Ascending aorta (tissue), 2 donors: ENCODE measurements around the gene SP7. TPM values are rescaled to one million over a fixed set of nuclear protein-coding genes. Genes with fewer than 3 reads are reported as not detected.

Experiments used
- DNase-seq, 2 donors: peaks; one replicate each; pipeline ENCODE4 v3.0.0-alpha.2; 2019; ENCODE audit warnings: low spot score in 2 of 2
- H3K27ac ChIP-seq, 2 donors: fragments of 200-600 bp; sonication (generic); one replicate each; pipeline ENCODE4 v1.5.1; 2016 to 2017; ENCODE audit warnings: mild to moderate bottlenecking in 1 of 2
- H3K27me3 ChIP-seq: fragments of 200-600 bp; sonication (generic); one replicate; pipeline ENCODE4 v1.5.1; 2017
- H3K36me3 ChIP-seq, 2 donors: fragments of 200-600 bp; sonication (generic); one replicate each; pipeline ENCODE4 v1.5.1; 2016
- H3K4me1 ChIP-seq, 2 donors: fragments of 200-600 bp; sonication (generic); one replicate each; pipeline ENCODE4 v1.5.1; 2016 to 2017; ENCODE audit warnings: mild to moderate bottlenecking in 1 of 2
- H3K4me3 ChIP-seq, 2 donors: fragments of 200-600 bp; sonication (generic); one replicate each; pipeline ENCODE4 v1.5.1; 2016 to 2017; ENCODE audit warnings: mild to moderate bottlenecking in 1 of 2
- H3K9me3 ChIP-seq, 2 donors: fragments of 200-600 bp; sonication (generic); one replicate each; pipeline ENCODE4 v1.5.1; 2016
- CTCF ChIP-seq, 3 experiments: fragments of 200-600 bp in 2 of 3; fragments of 450-650 bp in 1 of 3; sonication (generic) in 2 of 3; IDR thresholded peaks; one replicate each; pipeline ENCODE4 v1.5.1; 2016 to 2019; ENCODE audit warnings: antibody characterized with exemption in 3 of 3, mild to moderate bottlenecking in 1 of 3, moderate library complexity in 1 of 3
- intact Hi-C: fragments of 100-400 bp; cut with DNase I; formaldehyde crosslinking; loops from one replicate; pipeline ENCODE4 v1.15.1; 2023
- total RNA-seq: library from RNA; depleted of rRNA; stranded (reverse); fragments of >200 nt; gene quantifications from one replicate; pipeline ENCODE4 v1.1.0, GENCODE V29; 2016

SP7 gene
- total RNA-seq = not detected

- Histone ChIP-seq H3K4me1 (no peaks in the 10 kb centered on the region), H3K36me3 (no peaks in the 10 kb centered on the region), H3K4me3 (no peak within 1 kb of the TSS), H3K27me3 (peaks cover 6% of the 10 kb centered on the region), H3K9me3 (no peaks in the 10 kb centered on the region), H3K27ac (no peak within 1 kb of the TSS)
- no peak for DNase-seq
- intact Hi-C loops = no loop called here
- no peak for TF ChIP-seq CTCF (IDR thresholded peaks at IDR 0.05)
These were observed at the start of gene SP7 for GRCh38 chr12:53336181-53336681. Gene SP7 (minus strand): TSS chr12:53336354. CDS start chr12:53335646, 708 bp downstream.

GRCh38 chr12:53383258-53383657 is 47.1 kb upstream of the SP7 start:
- Histone ChIP-seq H3K27me3 (no peaks in the 10 kb centered on the region), H3K36me3 (peaks cover 31 to 37% of the 10 kb centered on the region in 2 donors), H3K9me3 (no peaks in the 10 kb centered on the region), H3K27ac (no peak overlapping the region), H3K4me1 (peaks cover 29 to 60% of the 10 kb centered on the region in 2 donors), H3K4me3 (peak overlapping the region; percentile 44 to 87)
- TF ChIP-seq CTCF (IDR thresholded peaks at IDR 0.05) = no peak
- DNase-seq = no peak
- intact Hi-C loops = loop anchor here (2.0 kb wide), 1 partner anchor 30 kb away; no protein-coding TSS in a partner anchor

- Histone ChIP-seq H3K27ac (peak overlapping the region; percentile 95 to 99), H3K4me1 (peaks cover 29 to 53% of the 10 kb centered on the region in 2 donors), H3K9me3 (no peaks in the 10 kb centered on the region), H3K4me3 (peak overlapping the region; percentile 86 to 87), H3K27me3 (no peaks in the 10 kb centered on the region), H3K36me3 (peaks cover 31 to 37% of the 10 kb centered on the region in 2 donors)
- peak; percentile 22 to 49 (median 36) for TF ChIP-seq CTCF (IDR thresholded peaks at IDR 0.05)
- intact Hi-C loops = loop anchor here (2.0 kb wide), 1 partner anchor 29 kb away; no protein-coding TSS in a partner anchor
- DNase-seq = peak in 1 of 2 donors; percentile 79
These were observed 45.8 kb upstream of the SP7 start for GRCh38 chr12:53381731-53382630.

- intact Hi-C loops = loop anchor here (1.0 kb wide), 1 partner anchor 60 kb away; the partner anchor contains the start of gene PRR13
- Histone ChIP-seq H3K4me1 (peaks cover 29 to 50% of the 10 kb centered on the region in 2 donors), H3K36me3 (peaks cover 31 to 37% of the 10 kb centered on the region in 2 donors), H3K9me3 (no peaks in the 10 kb centered on the region), H3K27me3 (no peaks in the 10 kb centered on the region), H3K4me3 (peak overlapping the region; percentile 86 to 87), H3K27ac (peak overlapping the region; percentile 95 to 99)
- no peak for TF ChIP-seq CTCF (IDR thresholded peaks at IDR 0.05)
- DNase-seq = peak in 1 of 2 donors; percentile 74
These were observed 44.9 kb upstream of the SP7 start for GRCh38 chr12:53380794-53381730.
